SKM-1 (cell line): ENCODE results near the gene HSPA4.
"Not testable (repeated sequence)": the region's sequence is repeated elsewhere in the genome, so short reads cannot be mapped to it uniquely, and the experiment has no call there.

Experiments
- DNase-seq: peaks from one replicate; lab custom pipeline; 2025; ENCODE audit not compliant: unreplicated experiment; lab: John Stamatoyannopoulos, UW

Gene HSPA4

GRCh38 chr5:133051542-133052316 is at the start of gene HSPA4:
Gene HSPA4 (plus strand): TSS chr5:133052013. CDS start chr5:133052251, 238 bp downstream.
- DNase-seq: peak; percentile 97

GRCh38 chr5:133006653-133007052 is 45.2 kb upstream of the HSPA4 start:
- DNase-seq: no peak

GRCh38 chr5:133008455-133008854 is 43.4 kb upstream of the HSPA4 start:
- not testable (repeated sequence) for DNase-seq

- DNase-seq: no peak
Observed at GRCh38 chr5:133015466-133015865, 36.3 kb upstream of the HSPA4 start.

GRCh38 chr5:133017964-133018363 is 33.8 kb upstream of the HSPA4 start:
- no peak for DNase-seq

- DNase-seq: not testable (repeated sequence)
Observed at GRCh38 chr5:133019471-133019870, 32.3 kb upstream of the HSPA4 start.

GRCh38 chr5:133025804-133026663 is 25.8 kb upstream of the HSPA4 start, which contains the start of gene ZCCHC10:
Gene ZCCHC10 (minus strand): TSS chr5:133026549. CDS start chr5:133026537, 12 bp downstream.
- DNase-seq: peak; percentile 67

- DNase-seq: no peak
Observed at GRCh38 chr5:133026664-133027153, 25.1 kb upstream of the HSPA4 start.

GRCh38 chr5:133029416-133029815 is 22.4 kb upstream of the HSPA4 start:
- no peak for DNase-seq

GRCh38 chr5:133030343-133031005 is 21.3 kb upstream of the HSPA4 start:
- no peak for DNase-seq

GRCh38 chr5:133032852-133033742 is 18.7 kb upstream of the HSPA4 start:
- DNase-seq: no peak

- no peak for DNase-seq
Observed at GRCh38 chr5:133034064-133034463, 17.7 kb upstream of the HSPA4 start.

GRCh38 chr5:133035224-133035623 is 16.6 kb upstream of the HSPA4 start:
- DNase-seq: no peak

- DNase-seq: not testable (repeated sequence)
Observed at GRCh38 chr5:133036677-133037076, 15.1 kb upstream of the HSPA4 start.

GRCh38 chr5:133041157-133041784 is 10.5 kb upstream of the HSPA4 start:
- DNase-seq: no peak

GRCh38 chr5:133041910-133042309 is 9.9 kb upstream of the HSPA4 start:
- no peak for DNase-seq

GRCh38 chr5:133046560-133046959 is 5.3 kb upstream of the HSPA4 start:
- not testable (repeated sequence) for DNase-seq

GRCh38 chr5:133047404-133047803 is 4.4 kb upstream of the HSPA4 start:
- no peak for DNase-seq

GRCh38 chr5:133048993-133049725 is 2.7 kb upstream of the HSPA4 start:
- no peak for DNase-seq
